K562 (cell line): ENCODE results near the gene OR2B6. TPM values are rescaled to one million over a fixed set of nuclear protein-coding genes. Genes with fewer than 3 reads are reported as not detected.

Experiments
- ATAC-seq: fragments of 200-7000 bp; cut with Tn5 transposase; 3 replicates; pipeline ENCODE4 v1.9.1; 2020; ENCODE audit warnings: moderate library complexity
- BruUV-seq: library from RNA; stranded (reverse); fragments of 400-500 nt; replicated peaks from 2 replicates; lab custom pipeline; 2021; lab: Mats Ljungman, UMichigan
- CTCF ChIA-PET: fragments of 300-600 bp; formaldehyde crosslinking; extraction: SDS; loops from one replicate; lab custom pipeline; 2021; ENCODE audit warnings: low intra/inter-chr PET ratio; lab: Yijun Ruan, JAX
- POLR2A ChIA-PET: fragments of 300-600, 350-650 bp; sonication (Branson Sonifier 250); formaldehyde crosslinking; extraction: SDS; loops from one replicate; lab custom pipeline; 2021; ENCODE audit warnings: antibody characterized with exemption, inconsistent platforms; lab: Yijun Ruan, JAX
- DNase-seq, 4 experiments: peaks; one replicate each; pipeline versions ENCODE4 v3.0.0 to v3.0.0-alpha.2; 2011 to 2018; ENCODE audit warnings: low spot score in 3 of 4, mixed read lengths in 3 of 4; ENCODE audit errors: extremely low read depth in 1 of 4
- FAIRE-seq: peaks from 2 replicates; lab custom pipeline; 2011; peaks lifted over from hg19 to GRCh38; lab: Jason Lieb, UNC
- H2AFZ ChIP-seq: 2 replicates; pipeline ENCODE4 v1.6.0; 2011; ENCODE audit warnings: low read depth, low read length, control low read depth, inconsistent platforms
- H3K27ac ChIP-seq: fragments of 200-600 bp; 3 replicates; pipeline ENCODE4 v1.8.0; 2011; ENCODE audit warnings: low read depth, mild to moderate bottlenecking, control low read depth, inconsistent platforms, low read length, moderate library complexity, mixed read lengths; ENCODE audit errors: extremely low read depth
- H3K27me3 ChIP-seq, 2 experiments: fragments of 300-600 bp in 1 of 2; 2 replicates in 1 of 2; 3 replicates in 1 of 2; pipeline versions ENCODE4 v1.6.0 to v1.8.0; 2011; ENCODE audit warnings: inconsistent platforms in 2 of 2, low read length in 2 of 2, mild to moderate bottlenecking in 1 of 2, mixed read lengths in 1 of 2, moderate library complexity in 1 of 2; ENCODE audit not compliant: control insufficient read depth in 2 of 2, insufficient read depth in 2 of 2
- H3K36me3 ChIP-seq: fragments of 300-600 bp; 3 replicates; pipeline ENCODE4 v1.8.0; 2011; ENCODE audit warnings: mild to moderate bottlenecking, low read length, inconsistent platforms; ENCODE audit not compliant: control insufficient read depth, insufficient read depth
- H3K4me1 ChIP-seq, 2 experiments: fragments of 200-600 bp in 1 of 2; replicated peaks in 1 of 2; 2 replicates in 1 of 2; 3 replicates in 1 of 2; pipeline versions ENCODE4 v1.5.1 to v1.8.0; 2011; ENCODE audit warnings: inconsistent platforms in 2 of 2, low read length in 2 of 2, mild to moderate bottlenecking in 1 of 2, mixed read lengths in 1 of 2, moderate library complexity in 1 of 2; ENCODE audit not compliant: control insufficient read depth in 2 of 2, insufficient read depth in 2 of 2
- H3K4me2 ChIP-seq: 2 replicates; pipeline ENCODE4 v1.6.1; 2011; ENCODE audit warnings: low read length, control low read depth, inconsistent platforms, mixed read lengths; ENCODE audit not compliant: insufficient read depth
- H3K4me3 ChIP-seq: fragments of 200-600 bp; sonication (generic), shearing (Covaris generic); 2 replicates; pipeline ENCODE4 v1.5.1; 2016; ENCODE audit warnings: control low read depth, inconsistent platforms
- H3K79me2 ChIP-seq: fragments of 200-600 bp; 3 replicates; pipeline ENCODE4 v1.8.0; 2011; ENCODE audit warnings: low read length, inconsistent platforms; ENCODE audit not compliant: control insufficient read depth, insufficient read depth
- H3K9ac ChIP-seq, 2 experiments: 2 replicates each; pipeline versions ENCODE4 v1.6.0 to v1.6.1; 2011; ENCODE audit warnings: low read depth in 2 of 2, low read length in 2 of 2, control low read depth in 1 of 2, inconsistent platforms in 1 of 2, mild to moderate bottlenecking in 1 of 2, mixed read lengths in 1 of 2; ENCODE audit not compliant: insufficient read depth in 1 of 2
- H3K9me1 ChIP-seq: one replicate; pipeline ENCODE4 v1.6.0; 2011; ENCODE audit warnings: inconsistent platforms, mild to moderate bottlenecking, low read length, moderate library complexity; ENCODE audit not compliant: control insufficient read depth, insufficient read depth
- H3K9me3 ChIP-seq: replicated peaks from 2 replicates; pipeline ENCODE4 v1.5.1; 2011; ENCODE audit warnings: low read depth, low read length, inconsistent platforms; ENCODE audit not compliant: control insufficient read depth, insufficient read depth
- H4K20me1 ChIP-seq: replicated peaks from 2 replicates; pipeline ENCODE4 v1.6.1; 2011; ENCODE audit warnings: low read length, inconsistent platforms, mixed read lengths; ENCODE audit not compliant: control insufficient read depth, insufficient read depth
- ATF1 ChIP-seq, 2 experiments: fragments of 450-650 bp in 1 of 2; IDR thresholded peaks; 2 replicates each; pipeline ENCODE4 v1.6.1; 2016; ENCODE audit warnings: missing compliant biosample characterization in 1 of 2, missing genetic modification characterization in 1 of 2
- CCNT2 ChIP-seq: IDR thresholded peaks from 2 replicates; pipeline ENCODE4 v1.6.1; 2011; ENCODE audit warnings: borderline replicate concordance, low read depth, mild to moderate bottlenecking, moderate library complexity, mixed read lengths, low read length; ENCODE audit not compliant: insufficient read length; ENCODE audit errors: extremely low read depth
- E2F1 ChIP-seq: sonication (generic); formaldehyde crosslinking; IDR thresholded peaks from 2 replicates; pipeline ENCODE4 v1.8.1; 2023; ENCODE audit warnings: mild to moderate bottlenecking, missing genetic modification reagents, moderate library complexity
- HMBOX1 ChIP-seq: sonication (generic); IDR thresholded peaks from 2 replicates; pipeline ENCODE4 v1.6.1; 2016
- HNRNPL ChIP-seq: fragments of 200-400 bp; formaldehyde crosslinking; IDR thresholded peaks from 2 replicates; pipeline ENCODE4 v1.6.1; 2017; ENCODE audit warnings: low read depth, mild to moderate bottlenecking, low read length
- KDM4B ChIP-seq, 2 experiments: fragments of 450-650 bp in 1 of 2; sonication (generic) in 1 of 2; IDR thresholded peaks; 2 replicates each; pipeline ENCODE4 v1.6.1; 2016 to 2017; ENCODE audit warnings: borderline replicate concordance in 2 of 2, antibody characterized with exemption in 1 of 2, low read depth in 1 of 2, mild to moderate bottlenecking in 1 of 2
- MYNN ChIP-seq, 2 experiments: sonication (generic); formaldehyde crosslinking in 1 of 2; IDR thresholded peaks; 2 replicates each; pipeline versions ENCODE4 v1.5.0 to v1.6.1; 2016 to 2020; ENCODE audit warnings: antibody characterized with exemption in 1 of 2, missing genetic modification reagents in 1 of 2
- NCOA1 ChIP-seq: fragments of 450-650 bp; IDR thresholded peaks from 2 replicates; pipeline ENCODE4 v1.6.1; 2016; ENCODE audit warnings: low read depth
- NCOA4 ChIP-seq: fragments of 450-650 bp; IDR thresholded peaks from 2 replicates; pipeline ENCODE4 v1.6.1; 2018; ENCODE audit warnings: mild to moderate bottlenecking; ENCODE audit not compliant: partially characterized antibody
- TFE3 ChIP-seq: fragments of 450-650 bp; formaldehyde crosslinking; IDR thresholded peaks from 2 replicates; pipeline ENCODE4 v1.4.0; 2020; ENCODE audit warnings: mild to moderate bottlenecking, mixed read lengths
- ZKSCAN1 ChIP-seq: fragments of 150-350 bp; IDR thresholded peaks from 2 replicates; pipeline ENCODE4 v1.6.1; 2016; ENCODE audit warnings: low read depth, low read length
- ZMIZ1 ChIP-seq, 2 experiments: fragments of 150-350 bp in 1 of 2; IDR thresholded peaks; 2 replicates each; pipeline ENCODE4 v1.6.1; 2012 to 2016; ENCODE audit warnings: low read depth in 2 of 2, low read length in 2 of 2, mild to moderate bottlenecking in 1 of 2, moderate library complexity in 1 of 2
- ZNF175 ChIP-seq: fragments of 200-800 bp; sonication (Bioruptor generic); IDR thresholded peaks from 2 replicates; pipeline ENCODE4 v1.6.1; 2016; ENCODE audit warnings: low read depth, mild to moderate bottlenecking, missing genetic modification characterization, missing compliant biosample characterization
- ZNF384 ChIP-seq: IDR thresholded peaks from 2 replicates; pipeline ENCODE4 v1.6.1; 2012; ENCODE audit warnings: low read depth, low read length, improper control_type of control experiment
- ZNF444 ChIP-seq: fragments of 250-450 bp; sonication (Bioruptor Pico); IDR thresholded peaks from 2 replicates; pipeline ENCODE4 v1.4.0; 2020; ENCODE audit warnings: mild to moderate bottlenecking, moderate library complexity
- ZNF77 ChIP-seq: fragments of 250-450 bp; sonication (Bioruptor Pico); IDR thresholded peaks from 2 replicates; pipeline ENCODE4 v1.5.0; 2020
- WGBS: fragments of 100-300 bp; shearing (Covaris generic); methylation state at CpG from one replicate; pipeline ENCODE4 v1.1.6; 2016; ENCODE audit warnings: low coverage, mixed read lengths; ENCODE audit not compliant: insufficient coverage; ENCODE audit errors: missing lambda C conversion rate; 5-methylcytosine and 5-hydroxymethylcytosine counted together
- in situ Hi-C: fragments of 300-500 bp; cut with MboI; formaldehyde crosslinking; loops from 4 replicates; pipeline ENCODE4 v1.15.0; 2018; ENCODE audit warnings: inconsistent platforms, mixed read lengths
- intact Hi-C: fragments of 100-400 bp; cut with micrococcal nuclease; formaldehyde crosslinking; loops from 2 replicates; pipeline ENCODE4 v1.14.2; 2022
- polyA plus RNA-seq, 8 experiments: library from polyadenylated mRNA; depleted of rRNA in 4 of 8; stranded (reverse) in 5 of 8; unstranded in 3 of 8; fragments of >200 nt; fragmentation: Nextera tagmentation in 2 of 8; fragmentation: Illumina TruSeq in 1 of 8; extraction: Ambion mirVana in 2 of 8; extraction: Trizol in 1 of 8; gene quantifications; 2 replicates each; pipeline versions ENCODE4 v1.2.1 to v1.2.3, GENCODE V29; 2011 to 2014; ENCODE audit warnings: inconsistent platforms in 1 of 8, missing spikeins in 1 of 8
- total RNA-seq, 7 experiments: library from RNA; depleted of rRNA in 6 of 7; stranded (reverse); fragments of >200 nt in 6 of 7; fragmentation: Illumina TruSeq in 2 of 7; extraction: Trizol in 2 of 7; gene quantifications; 2 replicates each; pipeline versions ENCODE4 v1.2.1 to v1.2.3, GENCODE V29; 2011 to 2021; ENCODE audit warnings: low replicate concordance in 1 of 7

The OR2B6 gene
- total and polyA plus RNA-seq, 9 of the 15 experiments (the other 6 are each of a cell fraction or from before 2014, with no cell fraction given) = 1.9 to 18.7 (median 4.4) TPM

- CTCF ChIA-PET = no interaction called here
- Histone ChIP-seq H3K4me2 (no peak overlapping the region), H3K4me1 (peaks cover 8 to 21% of the 10 kb centered on the region in 2 experiments), H3K36me3 (no peaks in the 10 kb centered on the region), H2AFZ (no peak overlapping the region), H3K27ac (no peak overlapping the region), H3K4me3 (no peak overlapping the region), H3K9me1 (no peaks in the 10 kb centered on the region), H3K27me3 (no peaks in the 10 kb centered on the region), H3K9me3 (no peaks in the 10 kb centered on the region), H4K20me1 (no peaks in the 10 kb centered on the region), H3K79me2 (no peaks in the 10 kb centered on the region), H3K9ac (no peak overlapping the region)
- no TSS peak for BruUV-seq
- intact Hi-C loops = no loop called here
- in situ Hi-C loops = no loop called here
- ATAC-seq (no peak), FAIRE-seq (no peak), DNase-seq (no peak)
- POLR2A ChIA-PET = interaction anchor here (0.7 to 1.6 kb wide), 2 partner anchors 12 to 13 kb away, joined by 3 to 5 read pairs; no protein-coding TSS in a partner anchor
- 69% methylated on average over 5 of the region's 5 CpGs for WGBS
- no peak for TF ChIP-seq ZNF444 (CRISPR knock-in tag)
- no peak for TF ChIP-seq NCOA1
- no peak for TF ChIP-seq E2F1 (CRISPR knock-in tag)
- TF ChIP-seq MYNN (IDR thresholded peaks at IDR 0.05) = no peak
- no peak for TF ChIP-seq MYNN (CRISPR knock-in tag; IDR thresholded peaks at IDR 0.05)
- no peak for TF ChIP-seq ZKSCAN1
- no peak for TF ChIP-seq ZNF384
- no peak for TF ChIP-seq ZNF77 (CRISPR knock-in tag)
- no peak for TF ChIP-seq NCOA4
- TF ChIP-seq TFE3 (CRISPR knock-in tag) = no peak
- no peak for TF ChIP-seq CCNT2
- no peak for TF ChIP-seq ATF1 (CRISPR knock-in tag; IDR thresholded peaks at IDR 0.05)
- no peak for TF ChIP-seq ATF1 (tag; IDR thresholded peaks at IDR 0.05)
- no peak for TF ChIP-seq KDM4B (IDR thresholded peaks at IDR 0.05; ENCODE audit: borderline replicate concordance in 2 of 2, low read depth in 1 of 2)
- no peak for TF ChIP-seq ZNF175 (CRISPR knock-in tag)
- TF ChIP-seq HMBOX1 = no peak
- no peak for TF ChIP-seq ZMIZ1 (IDR thresholded peaks at IDR 0.05; ENCODE audit: low read depth in 2 of 2, low read length in 2 of 2)
- TF ChIP-seq HNRNPL = no peak
Observed at GRCh38 chr6:28002161-28002560, 45.1 kb downstream of the OR2B6 start.
